ENCODE results near the gene KLHL36. TPM values are rescaled to one million over a fixed set of nuclear protein-coding genes. Genes with fewer than 3 reads are reported as not detected.

Gene KLHL36
- total and polyA plus RNA-seq, 4 donors, result 11.5 to 53.6 (median 16.9) TPM

DNA sequence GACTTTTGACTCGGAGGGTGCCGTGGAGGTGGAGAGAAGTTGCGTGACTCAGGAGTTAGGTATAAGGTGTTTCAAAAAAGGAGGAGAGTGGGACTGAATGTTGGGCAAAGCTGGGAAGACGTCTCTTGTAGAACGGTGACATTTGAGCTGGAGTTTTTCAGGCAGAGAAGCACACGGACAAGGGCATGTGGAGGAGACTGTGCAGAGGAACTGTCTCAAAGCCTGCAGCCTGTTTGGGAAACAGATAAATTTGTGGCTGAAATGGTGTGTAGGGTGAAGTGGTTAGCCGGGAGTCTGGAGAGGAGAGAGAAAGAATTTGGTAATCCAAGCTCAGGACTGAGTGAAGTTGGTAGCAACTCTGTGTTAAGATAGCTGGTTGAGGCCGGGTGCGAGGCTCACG is 61.3 kb downstream of the KLHL36 start (continued):
- TF ChIP-seq, protein P1, sequence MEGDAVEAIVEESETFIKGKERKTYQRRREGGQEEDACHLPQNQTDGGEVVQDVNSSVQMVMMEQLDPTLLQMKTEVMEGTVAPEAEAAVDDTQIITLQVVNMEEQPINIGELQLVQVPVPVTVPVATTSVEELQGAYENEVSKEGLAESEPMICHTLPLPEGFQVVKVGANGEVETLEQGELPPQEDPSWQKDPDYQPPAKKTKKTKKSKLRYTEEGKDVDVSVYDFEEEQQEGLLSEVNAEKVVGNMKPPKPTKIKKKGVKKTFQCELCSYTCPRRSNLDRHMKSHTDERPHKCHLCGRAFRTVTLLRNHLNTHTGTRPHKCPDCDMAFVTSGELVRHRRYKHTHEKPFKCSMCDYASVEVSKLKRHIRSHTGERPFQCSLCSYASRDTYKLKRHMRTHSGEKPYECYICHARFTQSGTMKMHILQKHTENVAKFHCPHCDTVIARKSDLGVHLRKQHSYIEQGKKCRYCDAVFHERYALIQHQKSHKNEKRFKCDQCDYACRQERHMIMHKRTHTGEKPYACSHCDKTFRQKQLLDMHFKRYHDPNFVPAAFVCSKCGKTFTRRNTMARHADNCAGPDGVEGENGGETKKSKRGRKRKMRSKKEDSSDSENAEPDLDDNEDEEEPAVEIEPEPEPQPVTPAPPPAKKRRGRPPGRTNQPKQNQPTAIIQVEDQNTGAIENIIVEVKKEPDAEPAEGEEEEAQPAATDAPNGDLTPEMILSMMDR (IDR thresholded peaks at IDR 0.05; ENCODE audit: low read depth, low read length, missing input control), result no peak
- no peak for TF ChIP-seq HNF4G (IDR thresholded peaks at IDR 0.05)
- TF ChIP-seq, protein P2, sequence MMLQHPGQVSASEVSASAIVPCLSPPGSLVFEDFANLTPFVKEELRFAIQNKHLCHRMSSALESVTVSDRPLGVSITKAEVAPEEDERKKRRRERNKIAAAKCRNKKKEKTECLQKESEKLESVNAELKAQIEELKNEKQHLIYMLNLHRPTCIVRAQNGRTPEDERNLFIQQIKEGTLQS (IDR thresholded peaks at IDR 0.05), result no peak
- no peak for TF ChIP-seq HNF4A (conservative IDR thresholded peaks at IDR 0.05)
- no peak for TF ChIP-seq FOXA2 (IDR thresholded peaks at IDR 0.05)
- no peak for TF ChIP-seq EGR1 (IDR thresholded peaks at IDR 0.05; ENCODE audit: low read depth in 2 of 2)
- TF ChIP-seq RXRA (IDR thresholded peaks at IDR 0.05), result no peak
- no peak for TF ChIP-seq FOXA1 (IDR thresholded peaks at IDR 0.05)
- TF ChIP-seq TAF1 (conservative IDR thresholded peaks at IDR 0.05), result no peak
- TF ChIP-seq NR2F2 (IDR thresholded peaks at IDR 0.05), result no peak
- TF ChIP-seq YY1 (IDR thresholded peaks at IDR 0.05), result no peak

DNA sequence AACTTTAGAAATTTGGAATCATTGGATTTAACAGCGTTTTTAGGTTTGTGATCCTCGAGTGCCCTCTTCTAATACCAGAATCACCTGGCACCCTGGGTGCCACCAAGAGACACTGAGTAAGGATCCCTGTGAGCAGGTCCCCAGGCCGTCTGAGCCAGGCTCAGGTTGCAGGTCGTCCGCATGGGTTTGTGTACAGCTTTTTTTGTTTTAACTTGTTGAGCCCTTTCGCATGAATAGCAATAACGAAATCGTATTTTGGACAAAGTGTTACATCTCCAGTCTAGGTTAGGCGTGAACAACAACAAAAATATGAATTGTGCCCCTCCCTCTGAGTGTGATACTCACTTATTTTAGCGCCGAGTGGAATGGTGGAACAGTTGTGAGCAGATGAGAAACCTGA is 62.4 kb downstream of the KLHL36 start:
- TF ChIP-seq FOXA1 (IDR thresholded peaks at IDR 0.05) (no peak), HNF4A (conservative IDR thresholded peaks at IDR 0.05) (no peak), GABPA (IDR thresholded peaks at IDR 0.05 in 1 of 2, conservative IDR thresholded peaks at IDR 0.05 in 1 of 2) (no peak), TAF1 (conservative IDR thresholded peaks at IDR 0.05) (no peak), SP1 (IDR thresholded peaks at IDR 0.05) (no peak), JUND (IDR thresholded peaks at IDR 0.05) (no peak), EGR1 (IDR thresholded peaks at IDR 0.05; ENCODE audit: low read depth in 2 of 2) (no peak), YY1 (IDR thresholded peaks at IDR 0.05) (no peak), FOXA2 (IDR thresholded peaks at IDR 0.05) (no peak), RXRA (IDR thresholded peaks at IDR 0.05) (no peak)
- TF ChIP-seq, protein P3, sequence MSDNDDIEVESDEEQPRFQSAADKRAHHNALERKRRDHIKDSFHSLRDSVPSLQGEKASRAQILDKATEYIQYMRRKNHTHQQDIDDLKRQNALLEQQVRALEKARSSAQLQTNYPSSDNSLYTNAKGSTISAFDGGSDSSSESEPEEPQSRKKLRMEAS (IDR thresholded peaks at IDR 0.05), result no peak
- TF ChIP-seq, protein P4, sequence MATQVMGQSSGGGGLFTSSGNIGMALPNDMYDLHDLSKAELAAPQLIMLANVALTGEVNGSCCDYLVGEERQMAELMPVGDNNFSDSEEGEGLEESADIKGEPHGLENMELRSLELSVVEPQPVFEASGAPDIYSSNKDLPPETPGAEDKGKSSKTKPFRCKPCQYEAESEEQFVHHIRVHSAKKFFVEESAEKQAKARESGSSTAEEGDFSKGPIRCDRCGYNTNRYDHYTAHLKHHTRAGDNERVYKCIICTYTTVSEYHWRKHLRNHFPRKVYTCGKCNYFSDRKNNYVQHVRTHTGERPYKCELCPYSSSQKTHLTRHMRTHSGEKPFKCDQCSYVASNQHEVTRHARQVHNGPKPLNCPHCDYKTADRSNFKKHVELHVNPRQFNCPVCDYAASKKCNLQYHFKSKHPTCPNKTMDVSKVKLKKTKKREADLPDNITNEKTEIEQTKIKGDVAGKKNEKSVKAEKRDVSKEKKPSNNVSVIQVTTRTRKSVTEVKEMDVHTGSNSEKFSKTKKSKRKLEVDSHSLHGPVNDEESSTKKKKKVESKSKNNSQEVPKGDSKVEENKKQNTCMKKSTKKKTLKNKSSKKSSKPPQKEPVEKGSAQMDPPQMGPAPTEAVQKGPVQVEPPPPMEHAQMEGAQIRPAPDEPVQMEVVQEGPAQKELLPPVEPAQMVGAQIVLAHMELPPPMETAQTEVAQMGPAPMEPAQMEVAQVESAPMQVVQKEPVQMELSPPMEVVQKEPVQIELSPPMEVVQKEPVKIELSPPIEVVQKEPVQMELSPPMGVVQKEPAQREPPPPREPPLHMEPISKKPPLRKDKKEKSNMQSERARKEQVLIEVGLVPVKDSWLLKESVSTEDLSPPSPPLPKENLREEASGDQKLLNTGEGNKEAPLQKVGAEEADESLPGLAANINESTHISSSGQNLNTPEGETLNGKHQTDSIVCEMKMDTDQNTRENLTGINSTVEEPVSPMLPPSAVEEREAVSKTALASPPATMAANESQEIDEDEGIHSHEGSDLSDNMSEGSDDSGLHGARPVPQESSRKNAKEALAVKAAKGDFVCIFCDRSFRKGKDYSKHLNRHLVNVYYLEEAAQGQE (IDR thresholded peaks at IDR 0.05), result no peak
- TF ChIP-seq, protein P1 (IDR thresholded peaks at IDR 0.05; ENCODE audit: low read depth, low read length, missing input control), result no peak
- TF ChIP-seq, protein P2 (IDR thresholded peaks at IDR 0.05), result no peak
- TF ChIP-seq, protein P5, sequence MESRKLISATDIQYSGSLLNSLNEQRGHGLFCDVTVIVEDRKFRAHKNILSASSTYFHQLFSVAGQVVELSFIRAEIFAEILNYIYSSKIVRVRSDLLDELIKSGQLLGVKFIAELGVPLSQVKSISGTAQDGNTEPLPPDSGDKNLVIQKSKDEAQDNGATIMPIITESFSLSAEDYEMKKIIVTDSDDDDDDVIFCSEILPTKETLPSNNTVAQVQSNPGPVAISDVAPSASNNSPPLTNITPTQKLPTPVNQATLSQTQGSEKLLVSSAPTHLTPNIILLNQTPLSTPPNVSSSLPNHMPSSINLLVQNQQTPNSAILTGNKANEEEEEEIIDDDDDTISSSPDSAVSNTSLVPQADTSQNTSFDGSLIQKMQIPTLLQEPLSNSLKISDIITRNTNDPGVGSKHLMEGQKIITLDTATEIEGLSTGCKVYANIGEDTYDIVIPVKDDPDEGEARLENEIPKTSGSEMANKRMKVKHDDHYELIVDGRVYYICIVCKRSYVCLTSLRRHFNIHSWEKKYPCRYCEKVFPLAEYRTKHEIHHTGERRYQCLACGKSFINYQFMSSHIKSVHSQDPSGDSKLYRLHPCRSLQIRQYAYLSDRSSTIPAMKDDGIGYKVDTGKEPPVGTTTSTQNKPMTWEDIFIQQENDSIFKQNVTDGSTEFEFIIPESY (IDR thresholded peaks at IDR 0.05), result no peak
- H3K4me1 ChIP-seq (ENCODE audit: control insufficient read depth in 4 of 4, insufficient read depth in 4 of 4, low read length in 3 of 4), result peaks cover 10 to 19% (median 13%) of the 10 kb centered on the region in 4 donors

More for the DNA sequence above, 62.4 kb downstream of the KLHL36 start:
- Histone ChIP-seq H3K9ac (ENCODE audit: low read depth in 1 of 2, low read length in 2 of 2) (no peak overlapping the region), H3K36me3 (ENCODE audit: control insufficient read depth in 4 of 4, insufficient read depth in 3 of 4, low read depth in 1 of 4, low read length in 3 of 4) (no peaks in the 10 kb centered on the region), H3K4me3 (ENCODE audit: low read depth in 1 of 3, low read length in 3 of 3) (no peak overlapping the region), H3K27me3 (ENCODE audit: control insufficient read depth in 4 of 4, insufficient read depth in 4 of 4, low read length in 3 of 4) (no peaks in the 10 kb centered on the region), H3K9me3 (ENCODE audit: control insufficient read depth in 4 of 4, low read length in 3 of 4) (no peaks in the 10 kb centered on the region), H3K27ac (ENCODE audit: low read depth in 1 of 2, low read length in 2 of 2) (no peak overlapping the region)
- no peak for DNase-seq (ENCODE audit: low spot score)
- WGBS, result 92% methylated on average over 11 of the region's 11 CpGs

All from liver (tissue), 9 donors.